ENCODE data around the gene SLC25A27.

DNA sequence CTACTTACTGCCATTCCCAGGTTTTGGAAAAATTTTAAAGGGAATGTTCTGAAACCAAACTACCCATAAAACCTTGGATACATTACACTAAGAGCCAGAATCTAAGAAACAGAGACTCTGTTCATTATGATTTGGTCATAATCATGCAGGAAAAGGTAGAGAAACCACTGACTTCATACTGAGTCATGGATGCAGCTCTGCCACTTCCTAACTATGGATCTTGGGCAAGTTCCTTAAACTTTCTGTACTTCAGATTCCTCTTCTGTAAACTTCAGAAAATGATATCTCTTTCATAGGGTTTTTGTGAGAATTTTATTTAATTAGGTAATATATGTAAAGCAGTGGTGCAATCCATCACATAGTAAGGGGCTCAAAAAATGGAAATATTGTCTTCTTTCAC lies 62.4 kb downstream of the SLC25A27 start:
- TF ChIP-seq, protein P1, sequence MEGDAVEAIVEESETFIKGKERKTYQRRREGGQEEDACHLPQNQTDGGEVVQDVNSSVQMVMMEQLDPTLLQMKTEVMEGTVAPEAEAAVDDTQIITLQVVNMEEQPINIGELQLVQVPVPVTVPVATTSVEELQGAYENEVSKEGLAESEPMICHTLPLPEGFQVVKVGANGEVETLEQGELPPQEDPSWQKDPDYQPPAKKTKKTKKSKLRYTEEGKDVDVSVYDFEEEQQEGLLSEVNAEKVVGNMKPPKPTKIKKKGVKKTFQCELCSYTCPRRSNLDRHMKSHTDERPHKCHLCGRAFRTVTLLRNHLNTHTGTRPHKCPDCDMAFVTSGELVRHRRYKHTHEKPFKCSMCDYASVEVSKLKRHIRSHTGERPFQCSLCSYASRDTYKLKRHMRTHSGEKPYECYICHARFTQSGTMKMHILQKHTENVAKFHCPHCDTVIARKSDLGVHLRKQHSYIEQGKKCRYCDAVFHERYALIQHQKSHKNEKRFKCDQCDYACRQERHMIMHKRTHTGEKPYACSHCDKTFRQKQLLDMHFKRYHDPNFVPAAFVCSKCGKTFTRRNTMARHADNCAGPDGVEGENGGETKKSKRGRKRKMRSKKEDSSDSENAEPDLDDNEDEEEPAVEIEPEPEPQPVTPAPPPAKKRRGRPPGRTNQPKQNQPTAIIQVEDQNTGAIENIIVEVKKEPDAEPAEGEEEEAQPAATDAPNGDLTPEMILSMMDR (IDR thresholded peaks at IDR 0.05), result no peak
- TF ChIP-seq POLR2AphosphoS5 (IDR thresholded peaks at IDR 0.05), result no peak
